Central memory CD4-positive, alpha-beta T cell (primary cell): ENCODE measurements around the gene FGGY.

Experiments
- DNase-seq: peaks from one replicate; pipeline ENCODE4 v3.0.0; 2022

The FGGY gene

GRCh38 chr1:59666106-59666505 lies 369.2 kb downstream of the FGGY start:
- no peak for DNase-seq

- DNase-seq, result no peak
Measured at GRCh38 chr1:59667020-59667419, 370.1 kb downstream of the FGGY start.

GRCh38 chr1:59669752-59670312 lies 372.9 kb downstream of the FGGY start:
- no peak for DNase-seq

GRCh38 chr1:59670662-59671061 lies 373.8 kb downstream of the FGGY start:
- no peak for DNase-seq

- no peak for DNase-seq
Measured at GRCh38 chr1:59671066-59671952, 374.4 kb downstream of the FGGY start.

- no peak for DNase-seq
Measured at GRCh38 chr1:59671953-59672305, 375.0 kb downstream of the FGGY start.

- DNase-seq, result no peak
Measured at GRCh38 chr1:59672851-59673572, 376.1 kb downstream of the FGGY start.

- DNase-seq, result no peak
Measured at GRCh38 chr1:59673573-59674450, 376.9 kb downstream of the FGGY start.

- DNase-seq, result no peak
Measured at GRCh38 chr1:59674595-59674994, 377.7 kb downstream of the FGGY start.

- no peak for DNase-seq
Measured at GRCh38 chr1:59675936-59676335, 379.0 kb downstream of the FGGY start.

- no peak for DNase-seq
Measured at GRCh38 chr1:59678040-59678439, 381.1 kb downstream of the FGGY start.

- DNase-seq, result no peak
Measured at GRCh38 chr1:59678493-59679228, 381.8 kb downstream of the FGGY start.

GRCh38 chr1:59680044-59680443 lies 383.1 kb downstream of the FGGY start:
- DNase-seq, result no peak

- DNase-seq, result no peak
Measured at GRCh38 chr1:59682396-59683080, 385.6 kb downstream of the FGGY start.

GRCh38 chr1:59683197-59683596 lies 386.3 kb downstream of the FGGY start:
- no peak for DNase-seq

- DNase-seq, result no peak
Measured at GRCh38 chr1:59684698-59685097, 387.8 kb downstream of the FGGY start.

GRCh38 chr1:59685101-59685500 lies 388.2 kb downstream of the FGGY start:
- no peak for DNase-seq

GRCh38 chr1:59685666-59686065 lies 388.8 kb downstream of the FGGY start:
- DNase-seq, result no peak

GRCh38 chr1:59686170-59686569 lies 389.3 kb downstream of the FGGY start:
- no peak for DNase-seq

- DNase-seq, result no peak
Measured at GRCh38 chr1:59686574-59686973, 389.7 kb downstream of the FGGY start.

GRCh38 chr1:59687081-59687480 lies 390.2 kb downstream of the FGGY start:
- DNase-seq, result no peak

GRCh38 chr1:59688976-59689375 lies 392.1 kb downstream of the FGGY start:
- DNase-seq, result no peak
